NCI-H82 treated with DMSO at 0.1 percent for 48 hours (cell line): ENCODE data around the gene ZNF430.
"Not testable (repeated sequence)": the region's sequence is repeated elsewhere in the genome, so short reads cannot be mapped to it uniquely, and the experiment has no call there.

Experiments
- DNase-seq: peaks from one replicate; lab custom pipeline; 2025; ENCODE audit not compliant: unreplicated experiment; lab: John Stamatoyannopoulos, UW

Gene ZNF430

GRCh38 chr19:21020298-21021227 lies at the start of gene ZNF430:
ZNF430 (plus strand) TSS chr19:21020657; CDS start chr19:21020801, 144 bp downstream.
- DNase-seq, result peak; percentile 95

- not testable (repeated sequence) for DNase-seq
These were observed 27.7 kb upstream of the ZNF430 start for GRCh38 chr19:20992788-20993187.

- DNase-seq, result peak; percentile 81
These were observed 20.6 kb upstream of the ZNF430 start for GRCh38 chr19:20999731-21000352.

- not testable (repeated sequence) for DNase-seq
These were observed 781 bp downstream of the ZNF430 start for GRCh38 chr19:21021238-21021637.

GRCh38 chr19:21022996-21023395 lies 2.5 kb downstream of the ZNF430 start:
- DNase-seq, result no peak

GRCh38 chr19:21023901-21024300 lies 3.4 kb downstream of the ZNF430 start:
- DNase-seq, result no peak

- DNase-seq, result no peak
These were observed 8.5 kb downstream of the ZNF430 start for GRCh38 chr19:21028969-21029268.

- no peak for DNase-seq
These were observed 24.6 kb downstream of the ZNF430 start for GRCh38 chr19:21045028-21045427.

GRCh38 chr19:21046489-21046888 lies 26.0 kb downstream of the ZNF430 start:
- DNase-seq, result no peak

GRCh38 chr19:21047716-21048115 lies 27.3 kb downstream of the ZNF430 start:
- no peak for DNase-seq

- no peak for DNase-seq
These were observed 32.4 kb downstream of the ZNF430 start for GRCh38 chr19:21052902-21053301.

GRCh38 chr19:21065336-21065735 lies 44.9 kb downstream of the ZNF430 start:
- DNase-seq, result no peak

- DNase-seq, result peak; percentile 88
These were observed 61.8 kb downstream of the ZNF430 start, which contains the start of gene ZNF714 for GRCh38 chr19:21082011-21082975. ZNF714 (plus strand) TSS chr19:21082203; CDS start chr19:21098269, 16,066 bp downstream.

- no peak for DNase-seq
These were observed 63.9 kb downstream of the ZNF430 start for GRCh38 chr19:21084343-21084742.

- DNase-seq, result no peak
These were observed 67.4 kb downstream of the ZNF430 start for GRCh38 chr19:21087871-21088270.

GRCh38 chr19:21092109-21092508 lies 71.7 kb downstream of the ZNF430 start:
- DNase-seq, result no peak

GRCh38 chr19:21094347-21095025 lies 74.0 kb downstream of the ZNF430 start:
- DNase-seq, result no peak

- DNase-seq, result no peak
These were observed 77.8 kb downstream of the ZNF430 start for GRCh38 chr19:21098291-21098690.

- DNase-seq, result no peak
These were observed 81.2 kb downstream of the ZNF430 start for GRCh38 chr19:21101521-21102242.

GRCh38 chr19:21109116-21109515 lies 88.7 kb downstream of the ZNF430 start:
- DNase-seq, result no peak
